ENCODE data around the gene ZNF396. TPM values are rescaled to one million over a fixed set of nuclear protein-coding genes. Genes with fewer than 3 reads are reported as not detected.

The ZNF396 gene
- total and polyA plus RNA-seq, 9 of the 15 experiments (the other 6 are each of a cell fraction or from before 2014, with no cell fraction given) = 0.73 to 2.3 (median 1.9) TPM

DNA sequence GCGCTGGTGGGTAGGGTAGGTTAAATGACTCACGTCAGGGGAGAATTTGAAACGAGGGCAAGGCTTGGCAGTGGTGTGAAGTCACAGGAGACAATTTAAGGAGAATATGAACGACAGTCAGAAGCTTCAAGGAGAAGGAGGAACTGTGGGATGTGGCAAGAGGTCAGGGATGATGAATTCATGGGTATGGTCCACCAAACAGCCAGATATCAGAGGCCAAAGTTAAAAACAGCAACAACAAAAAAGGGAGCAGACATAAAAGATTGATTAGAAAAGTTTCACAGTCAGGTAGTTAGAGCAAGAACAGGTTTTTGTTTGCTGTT lies 1.4 kb upstream of the ZNF396 start:
- Histone ChIP-seq H3K9ac (ENCODE audit: insufficient read depth in 1 of 2, low read depth in 2 of 2, low read length in 2 of 2) (no peak overlapping the region), H3K36me3 (ENCODE audit: control insufficient read depth, insufficient read depth, low read length) (no peaks in the 10 kb centered on the region), H2AFZ (ENCODE audit: low read depth, low read length) (0 out of 2 replicates have a peak overlapping the region, but pooled peaks have one; percentile 14), H3K4me3 (no peak overlapping the region), H3K9me3 (replicated peaks; ENCODE audit: control insufficient read depth, insufficient read depth, low read depth, low read length) (no peaks in the 10 kb centered on the region), H3K4me1 (replicated peaks in 1 of 2; ENCODE audit: control insufficient read depth in 2 of 2, insufficient read depth in 2 of 2, low read length in 2 of 2) (peaks cover 4 to 12% of the 10 kb centered on the region in 2 experiments; a peak in 3 of 5 replicates), H3K79me2 (ENCODE audit: control insufficient read depth, insufficient read depth, low read length) (no peaks in the 10 kb centered on the region), H3K9me1 (ENCODE audit: control insufficient read depth, insufficient read depth, low read length) (no peaks in the 10 kb centered on the region), H3K27me3 (ENCODE audit: control insufficient read depth in 2 of 2, insufficient read depth in 2 of 2, low read length in 2 of 2) (0 out of 5 replicates have a peak, but pooled peaks cover 0 to 2% of the 10 kb centered on the region in 2 experiments), H4K20me1 (replicated peaks; ENCODE audit: control insufficient read depth, insufficient read depth, low read length) (no peaks in the 10 kb centered on the region), H3K4me2 (ENCODE audit: insufficient read depth, low read length) (no peak overlapping the region), H3K27ac (ENCODE audit: extremely low read depth, low read depth, low read length) (no peak overlapping the region)
- TF ChIP-seq, protein P1, sequence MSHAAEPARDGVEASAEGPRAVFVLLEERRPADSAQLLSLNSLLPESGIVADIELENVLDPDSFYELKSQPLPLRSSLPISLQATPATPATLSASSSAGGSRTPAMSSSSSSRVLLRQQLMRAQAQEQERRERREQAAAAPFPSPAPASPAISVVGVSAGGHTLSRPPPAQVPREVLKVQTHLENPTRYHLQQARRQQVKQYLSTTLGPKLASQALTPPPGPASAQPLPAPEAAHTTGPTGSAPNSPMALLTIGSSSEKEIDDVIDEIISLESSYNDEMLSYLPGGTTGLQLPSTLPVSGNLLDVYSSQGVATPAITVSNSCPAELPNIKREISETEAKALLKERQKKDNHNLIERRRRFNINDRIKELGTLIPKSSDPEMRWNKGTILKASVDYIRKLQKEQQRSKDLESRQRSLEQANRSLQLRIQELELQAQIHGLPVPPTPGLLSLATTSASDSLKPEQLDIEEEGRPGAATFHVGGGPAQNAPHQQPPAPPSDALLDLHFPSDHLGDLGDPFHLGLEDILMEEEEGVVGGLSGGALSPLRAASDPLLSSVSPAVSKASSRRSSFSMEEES (CRISPR knock-in tag; IDR thresholded peaks at IDR 0.05) = no peak
- TF ChIP-seq, protein P2, sequence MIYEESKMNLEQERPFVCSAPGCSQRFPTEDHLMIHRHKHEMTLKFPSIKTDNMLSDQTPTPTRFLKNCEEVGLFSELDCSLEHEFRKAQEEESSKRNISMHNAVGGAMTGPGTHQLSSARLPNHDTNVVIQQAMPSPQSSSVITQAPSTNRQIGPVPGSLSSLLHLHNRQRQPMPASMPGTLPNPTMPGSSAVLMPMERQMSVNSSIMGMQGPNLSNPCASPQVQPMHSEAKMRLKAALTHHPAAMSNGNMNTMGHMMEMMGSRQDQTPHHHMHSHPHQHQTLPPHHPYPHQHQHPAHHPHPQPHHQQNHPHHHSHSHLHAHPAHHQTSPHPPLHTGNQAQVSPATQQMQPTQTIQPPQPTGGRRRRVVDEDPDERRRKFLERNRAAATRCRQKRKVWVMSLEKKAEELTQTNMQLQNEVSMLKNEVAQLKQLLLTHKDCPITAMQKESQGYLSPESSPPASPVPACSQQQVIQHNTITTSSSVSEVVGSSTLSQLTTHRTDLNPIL (CRISPR knock-in tag; IDR thresholded peaks at IDR 0.05) = no peak
- TF ChIP-seq TCFL5 (CRISPR knock-in tag; conservative IDR thresholded peaks at IDR 0.05) (no peak), NELFE (IDR thresholded peaks at IDR 0.05; ENCODE audit: insufficient read depth, insufficient read length) (no peak), PCBP2 (IDR thresholded peaks at IDR 0.05; ENCODE audit: low read depth, low read length, poor library complexity, severe bottlenecking) (no peak), CBX5 (IDR thresholded peaks at IDR 0.05; ENCODE audit: borderline replicate concordance, low read depth) (no peak), ZNF696 (CRISPR knock-in tag; conservative IDR thresholded peaks at IDR 0.05) (no peak), ZNF174 (CRISPR knock-in tag; IDR thresholded peaks at IDR 0.05) (no peak)
- TF ChIP-seq, protein P3, sequence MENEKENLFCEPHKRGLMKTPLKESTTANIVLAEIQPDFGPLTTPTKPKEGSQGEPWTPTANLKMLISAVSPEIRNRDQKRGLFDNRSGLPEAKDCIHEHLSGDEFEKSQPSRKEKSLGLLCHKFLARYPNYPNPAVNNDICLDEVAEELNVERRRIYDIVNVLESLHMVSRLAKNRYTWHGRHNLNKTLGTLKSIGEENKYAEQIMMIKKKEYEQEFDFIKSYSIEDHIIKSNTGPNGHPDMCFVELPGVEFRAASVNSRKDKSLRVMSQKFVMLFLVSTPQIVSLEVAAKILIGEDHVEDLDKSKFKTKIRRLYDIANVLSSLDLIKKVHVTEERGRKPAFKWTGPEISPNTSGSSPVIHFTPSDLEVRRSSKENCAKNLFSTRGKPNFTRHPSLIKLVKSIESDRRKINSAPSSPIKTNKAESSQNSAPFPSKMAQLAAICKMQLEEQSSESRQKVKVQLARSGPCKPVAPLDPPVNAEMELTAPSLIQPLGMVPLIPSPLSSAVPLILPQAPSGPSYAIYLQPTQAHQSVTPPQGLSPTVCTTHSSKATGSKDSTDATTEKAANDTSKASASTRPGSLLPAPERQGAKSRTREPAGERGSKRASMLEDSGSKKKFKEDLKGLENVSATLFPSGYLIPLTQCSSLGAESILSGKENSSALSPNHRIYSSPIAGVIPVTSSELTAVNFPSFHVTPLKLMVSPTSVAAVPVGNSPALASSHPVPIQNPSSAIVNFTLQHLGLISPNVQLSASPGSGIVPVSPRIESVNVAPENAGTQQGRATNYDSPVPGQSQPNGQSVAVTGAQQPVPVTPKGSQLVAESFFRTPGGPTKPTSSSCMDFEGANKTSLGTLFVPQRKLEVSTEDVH (IDR thresholded peaks at IDR 0.05; ENCODE audit: low read depth, partially characterized antibody) = no peak
- no peak for FAIRE-seq
- DNase-seq (ENCODE audit: extremely low read depth in 1 of 4, low spot score in 3 of 4) = no peak
- no TSS peak for BruUV-seq (replicated peaks)
- intact Hi-C loops (cut with micrococcal nuclease) = loop anchor here (10.0 kb wide), 1 partner anchor 514 kb away; no protein-coding TSS in a partner anchor
- POLR2A ChIA-PET = no interaction called here
- no peak for ATAC-seq
- in situ Hi-C loops (cut with MboI) = no loop called here
- CTCF ChIA-PET (ENCODE audit: low intra/inter-chr PET ratio) = no interaction called here
- WGBS (ENCODE audit: insufficient coverage, low coverage, missing lambda C conversion rate) = 15% methylated on average over 4 of the region's 4 CpGs

Measured in K562 (cell line).